Erythroblast (primary cell): Measurements from ENCODE around the gene TTC7B.

ENCODE experiments used
- GATA1 ChIP-seq: IDR thresholded peaks from 2 replicates; pipeline ENCODE4 v1.6.1; 2011; ENCODE audit warnings: low read depth, mild to moderate bottlenecking, control low read depth, low read length, moderate library complexity
- POLR2A ChIP-seq: IDR thresholded peaks from 2 replicates; pipeline ENCODE4 v1.6.1; 2011; ENCODE audit warnings: mild to moderate bottlenecking, low read length

DNA sequence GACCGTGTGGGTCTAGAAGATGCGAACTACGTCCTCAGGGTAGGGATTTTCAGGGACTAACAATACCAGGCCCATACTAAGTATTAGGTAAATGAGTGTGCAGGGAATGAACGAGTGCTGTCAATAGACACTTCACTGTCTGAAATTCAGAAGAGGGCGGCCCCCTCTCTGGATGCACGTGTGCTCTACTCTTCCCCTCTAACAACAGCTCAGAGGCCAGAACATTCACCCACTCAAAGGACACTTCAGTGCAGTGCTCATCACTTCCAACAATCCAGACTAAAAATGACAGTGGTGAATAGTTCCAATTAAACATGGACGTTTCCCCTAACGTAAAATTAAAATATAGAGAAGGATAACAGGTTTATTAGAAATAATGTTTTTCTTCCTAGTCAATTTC, 219.5 kb downstream of the TTC7B start:
- TF ChIP-seq POLR2A (no peak), GATA1 (no peak)
